Astrocyte (in vitro differentiated cells and primary cell): ENCODE data around the gene NUSAP1.
"Not testable (repeated sequence)": the region's sequence is repeated elsewhere in the genome, so short reads cannot be mapped to it uniquely, and the experiment has no call there.

Experiments
- CTCF ChIP-seq: IDR thresholded peaks from 2 replicates; pipeline ENCODE4 v1.5.1; 2011; ENCODE audit warnings: low read depth, mild to moderate bottlenecking, inconsistent platforms, low read length, moderate library complexity; ENCODE audit not compliant: insufficient read depth
- EZH2 ChIP-seq: IDR thresholded peaks from 2 replicates; pipeline ENCODE4 v1.6.1; 2012; ENCODE audit warnings: mild to moderate bottlenecking, low read length, inconsistent platforms; ENCODE audit not compliant: insufficient read depth

- TF ChIP-seq CTCF, EZH2: not testable (repeated sequence)
Measured at GRCh38 chr15:41301139-41301538, 31.5 kb upstream of the NUSAP1 start.
